Neural cell (in vitro differentiated cells): ENCODE data around the gene VSTM5. TPM values are rescaled to one million over a fixed set of nuclear protein-coding genes. Genes with fewer than 3 reads are reported as not detected.

Experiments
- H2AFZ ChIP-seq: fragments of 200-600, 300-800 bp; sonication (generic), shearing (Covaris generic); 2 replicates; pipeline ENCODE4 v1.6.0; 2014; ENCODE audit warnings: low read depth, mild to moderate bottlenecking, antibody characterized with exemption, low read length, moderate library complexity
- H3F3A ChIP-seq: fragments of 200-600 bp; shearing (Covaris generic); 2 replicates; pipeline ENCODE4 v1.6.1; 2016; ENCODE audit warnings: mild to moderate bottlenecking, moderate library complexity, mixed read lengths, antibody characterized with exemption, low read length; ENCODE audit not compliant: insufficient read depth, poor library complexity, severe bottlenecking
- H3K27ac ChIP-seq: fragments of 200-600, 300-800 bp; sonication (generic), shearing (Covaris generic); 2 replicates; pipeline ENCODE4 v1.5.1; 2014; ENCODE audit warnings: mild to moderate bottlenecking, low read length, moderate library complexity
- H3K27me3 ChIP-seq: fragments of 300-800, 200-600 bp; sonication (generic), shearing (Covaris generic); 2 replicates; pipeline ENCODE4 v1.6.0; 2014; ENCODE audit warnings: mild to moderate bottlenecking, low read depth, low read length, moderate library complexity; ENCODE audit not compliant: insufficient read depth
- H3K36me3 ChIP-seq: fragments of 300-800, 200-600 bp; sonication (generic), shearing (Covaris generic); 2 replicates; pipeline ENCODE4 v1.5.1; 2014; ENCODE audit warnings: mild to moderate bottlenecking, antibody characterized with exemption, low read length, moderate library complexity; ENCODE audit not compliant: insufficient read depth
- H3K4me2 ChIP-seq: fragments of 300-800, 200-600 bp; sonication (generic), shearing (Covaris generic); 2 replicates; pipeline ENCODE4 v1.6.0; 2014; ENCODE audit warnings: mild to moderate bottlenecking, low read length
- H3K4me3 ChIP-seq: fragments of 300-800, 200-600 bp; sonication (generic), shearing (Covaris generic); 2 replicates; pipeline ENCODE4 v1.5.1; 2014; ENCODE audit warnings: mild to moderate bottlenecking, low read length, moderate library complexity
- H3K79me2 ChIP-seq: fragments of 200-600 bp; shearing (Covaris generic); replicated peaks from 2 replicates; pipeline ENCODE4 v1.6.0; 2014; ENCODE audit warnings: mild to moderate bottlenecking, low read length, moderate library complexity; ENCODE audit not compliant: insufficient read depth
- H3K9ac ChIP-seq: fragments of 300-800, 200-600 bp; sonication (generic), shearing (Covaris generic); 2 replicates; pipeline ENCODE4 v1.6.1; 2016; ENCODE audit warnings: mild to moderate bottlenecking, low read length, mixed read lengths
- H3K9me2 ChIP-seq: fragments of 200-600 bp; shearing (Covaris generic); 2 replicates; pipeline ENCODE4 v1.6.1; 2016; ENCODE audit warnings: mild to moderate bottlenecking, low read length, mixed read lengths; ENCODE audit not compliant: insufficient read depth
- H3K9me3 ChIP-seq: fragments of 200-600, 300-800 bp; sonication (generic), shearing (Covaris generic); 2 replicates; pipeline ENCODE4 v1.6.1; 2016; ENCODE audit warnings: mild to moderate bottlenecking, mixed run types, low read length, moderate library complexity, mixed read lengths
- H4K20me1 ChIP-seq: fragments of 200-600 bp; shearing (Covaris generic); 2 replicates; pipeline ENCODE4 v1.6.1; 2016; ENCODE audit warnings: mild to moderate bottlenecking, mixed run types; ENCODE audit not compliant: insufficient read depth
- EP300 ChIP-seq: fragments of 450-650 bp; conservative IDR thresholded peaks from 2 replicates; pipeline ENCODE4 v1.6.1; 2014; ENCODE audit warnings: antibody characterized with exemption, mild to moderate bottlenecking, moderate library complexity; ENCODE audit not compliant: poor library complexity, severe bottlenecking
- EZH2 ChIP-seq: fragments of 200-600, 300-800 bp; shearing (Covaris generic), sonication (generic); IDR thresholded peaks from 2 replicates; pipeline ENCODE4 v1.6.1; 2014; ENCODE audit warnings: antibody characterized with exemption, low read length, borderline replicate concordance, mild to moderate bottlenecking; ENCODE audit not compliant: insufficient read depth, poor library complexity, severe bottlenecking
- MXI1 ChIP-seq: fragments of 450-650 bp; conservative IDR thresholded peaks from 2 replicates; pipeline ENCODE4 v1.6.1; 2014; ENCODE audit warnings: antibody characterized with exemption, mild to moderate bottlenecking; ENCODE audit not compliant: poor library complexity, severe bottlenecking
- POLR2AphosphoS5 ChIP-seq: IDR thresholded peaks from 2 replicates; pipeline ENCODE4 v1.6.1; 2012
- RAD21 ChIP-seq: fragments of 450-650 bp; conservative IDR thresholded peaks from 2 replicates; pipeline ENCODE4 v1.6.1; 2014; ENCODE audit warnings: antibody characterized with exemption, mild to moderate bottlenecking, moderate library complexity
- SMC3 ChIP-seq: fragments of 450-650 bp; conservative IDR thresholded peaks from 2 replicates; pipeline ENCODE4 v1.6.1; 2014; ENCODE audit warnings: antibody characterized with exemption, mild to moderate bottlenecking, moderate library complexity; ENCODE audit not compliant: poor library complexity
- TAF1 ChIP-seq: IDR thresholded peaks from 2 replicates; pipeline ENCODE4 v1.6.1; 2012; ENCODE audit warnings: low read depth
- polyA plus RNA-seq: library from polyadenylated mRNA; depleted of rRNA; stranded (reverse); fragments of >200 nt; gene quantifications from 2 replicates; pipeline ENCODE4 v1.2.3, GENCODE V29; 2014
- TF ChIP-seq, protein P1 (sequence below): fragments of 450-650 bp; IDR thresholded peaks from 2 replicates; pipeline ENCODE4 v1.5.1; 2014; ENCODE audit warnings: antibody characterized with exemption, mild to moderate bottlenecking, moderate library complexity; ENCODE audit not compliant: poor library complexity, severe bottlenecking
- TF ChIP-seq, protein P2 (sequence below): IDR thresholded peaks from 2 replicates; pipeline ENCODE4 v1.6.1; 2012; ENCODE audit warnings: borderline replicate concordance

VSTM5 gene
- polyA plus RNA-seq, 1 donor from 2014 or later: not detected

DNA sequence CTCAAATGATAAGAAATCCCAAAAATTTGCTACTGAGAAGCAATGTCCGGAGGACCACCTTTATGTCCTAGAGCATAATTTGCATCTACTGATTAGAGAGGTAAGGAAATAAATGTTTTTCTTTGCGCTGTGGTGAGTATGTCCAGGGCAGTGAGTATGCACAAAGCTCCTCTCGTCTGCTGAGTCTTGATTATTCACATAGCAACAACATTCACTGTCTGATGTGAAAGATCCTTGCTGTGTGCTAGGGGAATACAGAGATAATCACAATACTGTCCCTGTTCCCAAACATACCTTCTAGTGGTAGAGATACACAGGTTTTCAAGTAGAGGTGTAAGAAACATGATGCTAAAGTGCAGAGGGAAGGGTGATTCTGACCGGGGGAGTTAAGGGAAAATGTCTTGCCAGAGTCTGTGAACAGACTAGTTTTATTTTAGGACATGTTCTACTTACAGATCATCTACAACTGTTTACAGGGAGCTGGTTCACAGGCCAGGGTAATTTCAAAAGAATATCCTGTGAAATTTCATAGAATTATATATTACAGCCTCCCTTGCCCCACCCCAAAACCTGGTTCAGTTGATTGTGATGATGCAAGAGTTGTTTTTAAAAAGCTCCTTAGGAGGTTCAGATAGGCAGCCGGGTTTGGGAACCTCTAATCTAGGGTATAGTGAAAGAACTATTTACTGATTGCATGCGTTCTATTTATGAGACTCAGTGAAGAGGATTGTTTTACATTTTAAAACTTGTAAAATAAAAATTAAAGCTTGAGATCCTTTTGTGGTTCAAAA, 53.8 kb downstream of the VSTM5 start:
- H3K9me3 ChIP-seq: no peaks in the 10 kb centered on the region
- TF ChIP-seq TAF1 (no peak), SMC3 (no peak), EZH2 (no peak), MXI1 (no peak), RAD21 (no peak), EP300 (no peak), POLR2AphosphoS5 (no peak)
- TF ChIP-seq, protein P1, sequence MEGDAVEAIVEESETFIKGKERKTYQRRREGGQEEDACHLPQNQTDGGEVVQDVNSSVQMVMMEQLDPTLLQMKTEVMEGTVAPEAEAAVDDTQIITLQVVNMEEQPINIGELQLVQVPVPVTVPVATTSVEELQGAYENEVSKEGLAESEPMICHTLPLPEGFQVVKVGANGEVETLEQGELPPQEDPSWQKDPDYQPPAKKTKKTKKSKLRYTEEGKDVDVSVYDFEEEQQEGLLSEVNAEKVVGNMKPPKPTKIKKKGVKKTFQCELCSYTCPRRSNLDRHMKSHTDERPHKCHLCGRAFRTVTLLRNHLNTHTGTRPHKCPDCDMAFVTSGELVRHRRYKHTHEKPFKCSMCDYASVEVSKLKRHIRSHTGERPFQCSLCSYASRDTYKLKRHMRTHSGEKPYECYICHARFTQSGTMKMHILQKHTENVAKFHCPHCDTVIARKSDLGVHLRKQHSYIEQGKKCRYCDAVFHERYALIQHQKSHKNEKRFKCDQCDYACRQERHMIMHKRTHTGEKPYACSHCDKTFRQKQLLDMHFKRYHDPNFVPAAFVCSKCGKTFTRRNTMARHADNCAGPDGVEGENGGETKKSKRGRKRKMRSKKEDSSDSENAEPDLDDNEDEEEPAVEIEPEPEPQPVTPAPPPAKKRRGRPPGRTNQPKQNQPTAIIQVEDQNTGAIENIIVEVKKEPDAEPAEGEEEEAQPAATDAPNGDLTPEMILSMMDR: no peak
- TF ChIP-seq, protein P2, sequence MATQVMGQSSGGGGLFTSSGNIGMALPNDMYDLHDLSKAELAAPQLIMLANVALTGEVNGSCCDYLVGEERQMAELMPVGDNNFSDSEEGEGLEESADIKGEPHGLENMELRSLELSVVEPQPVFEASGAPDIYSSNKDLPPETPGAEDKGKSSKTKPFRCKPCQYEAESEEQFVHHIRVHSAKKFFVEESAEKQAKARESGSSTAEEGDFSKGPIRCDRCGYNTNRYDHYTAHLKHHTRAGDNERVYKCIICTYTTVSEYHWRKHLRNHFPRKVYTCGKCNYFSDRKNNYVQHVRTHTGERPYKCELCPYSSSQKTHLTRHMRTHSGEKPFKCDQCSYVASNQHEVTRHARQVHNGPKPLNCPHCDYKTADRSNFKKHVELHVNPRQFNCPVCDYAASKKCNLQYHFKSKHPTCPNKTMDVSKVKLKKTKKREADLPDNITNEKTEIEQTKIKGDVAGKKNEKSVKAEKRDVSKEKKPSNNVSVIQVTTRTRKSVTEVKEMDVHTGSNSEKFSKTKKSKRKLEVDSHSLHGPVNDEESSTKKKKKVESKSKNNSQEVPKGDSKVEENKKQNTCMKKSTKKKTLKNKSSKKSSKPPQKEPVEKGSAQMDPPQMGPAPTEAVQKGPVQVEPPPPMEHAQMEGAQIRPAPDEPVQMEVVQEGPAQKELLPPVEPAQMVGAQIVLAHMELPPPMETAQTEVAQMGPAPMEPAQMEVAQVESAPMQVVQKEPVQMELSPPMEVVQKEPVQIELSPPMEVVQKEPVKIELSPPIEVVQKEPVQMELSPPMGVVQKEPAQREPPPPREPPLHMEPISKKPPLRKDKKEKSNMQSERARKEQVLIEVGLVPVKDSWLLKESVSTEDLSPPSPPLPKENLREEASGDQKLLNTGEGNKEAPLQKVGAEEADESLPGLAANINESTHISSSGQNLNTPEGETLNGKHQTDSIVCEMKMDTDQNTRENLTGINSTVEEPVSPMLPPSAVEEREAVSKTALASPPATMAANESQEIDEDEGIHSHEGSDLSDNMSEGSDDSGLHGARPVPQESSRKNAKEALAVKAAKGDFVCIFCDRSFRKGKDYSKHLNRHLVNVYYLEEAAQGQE: no peak
- no peak overlapping the region for H3K4me3 ChIP-seq
- no peaks in the 10 kb centered on the region for H4K20me1 ChIP-seq
- no peaks in the 10 kb centered on the region for H3K27me3 ChIP-seq
- H3F3A ChIP-seq: no peaks in the 10 kb centered on the region
- H3K9me2 ChIP-seq: no peaks in the 10 kb centered on the region
- no peak overlapping the region for H3K4me2 ChIP-seq
- peaks cover 21% of the 10 kb centered on the region for H3K79me2 ChIP-seq
- peaks cover 9% of the 10 kb centered on the region for H3K36me3 ChIP-seq
- no peak overlapping the region for H2AFZ ChIP-seq
- H3K27ac ChIP-seq: no peak overlapping the region
- no peak overlapping the region for H3K9ac ChIP-seq

DNA sequence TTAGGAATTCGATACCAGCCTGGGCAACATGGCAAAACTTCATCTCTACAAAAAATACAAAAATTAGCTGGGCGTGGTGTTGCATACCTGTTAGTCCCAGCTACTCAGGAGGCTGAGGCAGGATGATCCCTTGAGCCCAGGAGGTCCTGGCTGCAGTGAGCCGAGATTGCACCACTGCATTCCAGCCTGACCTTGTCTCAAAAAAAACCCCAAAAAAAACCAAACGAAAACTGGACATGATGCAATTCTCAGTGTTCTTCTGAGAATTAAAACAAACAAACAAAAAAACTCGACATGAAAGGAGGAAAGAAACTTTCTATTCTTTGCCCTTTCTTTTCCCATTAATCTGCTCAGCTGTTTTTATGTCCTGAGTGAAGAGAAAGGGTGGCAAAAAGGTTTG, 58.9 kb downstream of the VSTM5 start:
- Histone ChIP-seq H3K9ac (no peak overlapping the region), H3F3A (no peaks in the 10 kb centered on the region), H3K79me2 (peaks cover 50% of the 10 kb centered on the region), H3K4me3 (no peak overlapping the region), H3K36me3 (peaks cover 7% of the 10 kb centered on the region), H3K4me2 (no peak overlapping the region), H4K20me1 (peaks cover 18% of the 10 kb centered on the region), H3K9me3 (no peaks in the 10 kb centered on the region), H3K9me2 (no peaks in the 10 kb centered on the region), H2AFZ (no peak overlapping the region), H3K27ac (no peak overlapping the region), H3K27me3 (no peaks in the 10 kb centered on the region)
- TF ChIP-seq POLR2AphosphoS5 (no peak), EZH2 (no peak), RAD21 (no peak), MXI1 (no peak)
- TF ChIP-seq, protein P1: no peak
- TF ChIP-seq, protein P2: no peak
